HCT116 (cell line): Measurements from ENCODE around the gene USP36. TPM values are rescaled to one million over a fixed set of nuclear protein-coding genes. Genes with fewer than 3 reads are reported as not detected.

Experiments
- ATAC-seq: fragments of 200-7000 bp; cut with Tn5 transposase; 2 replicates; pipeline ENCODE4 v1.9.1; 2020; ENCODE audit warnings: mild to moderate bottlenecking, moderate library complexity
- BruUV-seq: library from RNA; stranded (reverse); fragments of 400-500 nt; replicated peaks from 2 replicates; lab custom pipeline; 2021; lab: Mats Ljungman, UMichigan
- CTCF ChIA-PET: fragments of 300-600 bp; sonication (Branson Sonifier 250); formaldehyde crosslinking; loops from one replicate; lab custom pipeline; 2021; ENCODE audit warnings: antibody characterized with exemption; lab: Charles Lee
- POLR2A ChIA-PET: fragments of 300-600, 350-600 bp; sonication (Branson Sonifier 250); formaldehyde crosslinking; loops from one replicate; lab custom pipeline; 2021; ENCODE audit warnings: antibody characterized with exemption; lab: Charles Lee
- RAD21 ChIA-PET, 2 experiments: fragments of 300-600 bp; sonication (Branson Sonifier 250); formaldehyde crosslinking; loops; one replicate each; lab custom pipeline; 2023; ENCODE audit warnings: low total read pairs in 2 of 2; ENCODE audit not compliant: uncharacterized antibody in 2 of 2, unreplicated experiment in 2 of 2, low non-redundant PET in 1 of 2; lab: Charles Lee
- DNase-seq: peaks from one replicate; pipeline ENCODE4 v3.0.0-alpha.2; 2010; ENCODE audit warnings: low read depth, low spot score
- H2AFZ ChIP-seq: fragments of 200-600 bp; shearing (Covaris generic), sonication (generic); 2 replicates; pipeline ENCODE4 v1.6.1; 2017; ENCODE audit warnings: low read depth, mixed run types, mixed read lengths, antibody characterized with exemption, low read length; ENCODE audit not compliant: poor library complexity, severe bottlenecking
- H3K27ac ChIP-seq: 2 replicates; pipeline ENCODE4 v1.5.1; 2012; ENCODE audit warnings: low read depth, low read length
- H3K27me3 ChIP-seq: fragments of 200-600 bp; sonication (generic); 2 replicates; pipeline ENCODE4 v1.6.1; 2016; ENCODE audit warnings: mixed run types, low read length, mixed read lengths; ENCODE audit not compliant: insufficient read depth
- H3K36me3 ChIP-seq, 2 experiments: fragments of 200-500 bp in 1 of 2; fragments of 200-600 bp in 1 of 2; sonication (Bioruptor generic) in 1 of 2; sonication (generic) in 1 of 2; 2 replicates each; pipeline versions ENCODE4 v1.5.1 to v1.6.1; 2014 to 2016; ENCODE audit warnings: low read length in 2 of 2, inconsistent platforms in 1 of 2, mixed read lengths in 1 of 2, mixed run types in 1 of 2; ENCODE audit not compliant: insufficient read depth in 2 of 2, control insufficient read depth in 1 of 2
- H3K4me1 ChIP-seq, 2 experiments: fragments of 200-600 bp in 1 of 2; sonication (generic) in 1 of 2; 2 replicates each; pipeline versions ENCODE4 v1.5.1 to v1.6.1; 2012 to 2017; ENCODE audit warnings: low read length in 2 of 2, inconsistent platforms in 1 of 2, mild to moderate bottlenecking in 1 of 2, mixed read lengths in 1 of 2, mixed run types in 1 of 2, moderate library complexity in 1 of 2; ENCODE audit not compliant: insufficient read depth in 2 of 2, control insufficient read depth in 1 of 2
- H3K4me2 ChIP-seq: fragments of 200-600 bp; sonication (generic); 2 replicates; pipeline ENCODE4 v1.6.1; 2017; ENCODE audit warnings: mixed run types, low read length, mixed read lengths
- H3K4me3 ChIP-seq, 2 experiments: fragments of 200-600 bp in 1 of 2; sonication (generic) in 1 of 2; replicated peaks in 1 of 2; 2 replicates each; pipeline ENCODE4 v1.5.1; 2011 to 2016; ENCODE audit warnings: low read length in 2 of 2, control low read depth in 1 of 2, low read depth in 1 of 2, mild to moderate bottlenecking in 1 of 2, mixed read lengths in 1 of 2, mixed run types in 1 of 2
- H3K79me2 ChIP-seq: fragments of 200-600 bp; sonication (generic); 2 replicates; pipeline ENCODE4 v1.6.1; 2017; ENCODE audit warnings: mild to moderate bottlenecking, mixed run types, low read length, moderate library complexity, mixed read lengths; ENCODE audit not compliant: insufficient read depth
- H3K9ac ChIP-seq: fragments of 200-600 bp; sonication (generic); 2 replicates; pipeline ENCODE4 v1.6.1; 2016; ENCODE audit warnings: low read length, mixed read lengths
- H3K9me2 ChIP-seq: fragments of 200-600 bp; sonication (generic), shearing (Covaris generic); 2 replicates; pipeline ENCODE4 v1.6.1; 2017; ENCODE audit warnings: mixed run types, mild to moderate bottlenecking, moderate library complexity; ENCODE audit not compliant: insufficient read depth
- H3K9me3 ChIP-seq, 2 experiments: fragments of 200-500 bp in 1 of 2; fragments of 200-600 bp in 1 of 2; sonication (Bioruptor generic) in 1 of 2; sonication (generic) in 1 of 2; 2 replicates each; pipeline ENCODE4 v1.6.1; 2014 to 2017; ENCODE audit warnings: low read length in 2 of 2, mixed read lengths in 2 of 2, inconsistent platforms in 1 of 2, low read depth in 1 of 2, mild to moderate bottlenecking in 1 of 2, mixed run types in 1 of 2, moderate library complexity in 1 of 2; ENCODE audit not compliant: control insufficient read depth in 1 of 2, insufficient read depth in 1 of 2
- H4K20me1 ChIP-seq: fragments of 200-600 bp; sonication (generic), shearing (Covaris generic); 2 replicates; pipeline ENCODE4 v1.6.1; 2017; ENCODE audit warnings: mixed run types, mild to moderate bottlenecking, moderate library complexity; ENCODE audit not compliant: insufficient read depth
- CEBPB ChIP-seq: IDR thresholded peaks from 2 replicates; pipeline ENCODE4 v1.6.1; 2012; ENCODE audit warnings: low read depth
- JUND ChIP-seq: IDR thresholded peaks from 2 replicates; pipeline ENCODE4 v1.6.1; 2012
- RAD21 ChIP-seq: IDR thresholded peaks from 2 replicates; pipeline ENCODE4 v1.6.1; 2012; ENCODE audit warnings: low read depth, mild to moderate bottlenecking
- SRF ChIP-seq: IDR thresholded peaks from 2 replicates; pipeline ENCODE4 v1.6.1; 2012; ENCODE audit warnings: low read depth
- intact Hi-C: fragments of 100-400 bp; cut with micrococcal nuclease; formaldehyde crosslinking; loops from 2 replicates; pipeline ENCODE4 v1.10.0; 2022
- total RNA-seq: library from RNA; stranded (reverse); gene quantifications from one replicate; pipeline ENCODE4 v1.2.1, GENCODE V29; 2021; ENCODE audit not compliant: unreplicated experiment

USP36 gene
- total RNA-seq, 1 experiment from 2014 or later, result 104 TPM

- intact Hi-C loops, result no loop called here
- H3K79me2 ChIP-seq, result peaks cover 79% of the 10 kb centered on the region; the same call in 1 of the 2 replicates
- DNase-seq (no peak), ATAC-seq (no peak)
- peaks cover 59 to 85% of the 10 kb centered on the region in 2 experiments for H3K36me3 ChIP-seq
- POLR2A ChIA-PET, result no interaction called here
- H3K9me2 ChIP-seq, result no peaks in the 10 kb centered on the region
- no peaks in the 10 kb centered on the region for H3K27me3 ChIP-seq
- no peak overlapping the region for H3K27ac ChIP-seq
- no peak overlapping the region for H2AFZ ChIP-seq
- no peak overlapping the region for H3K4me3 ChIP-seq
- no peak for TF ChIP-seq RAD21
- H3K4me1 ChIP-seq, result no peaks in the 10 kb centered on the region
- H3K9me3 ChIP-seq, result no peaks in the 10 kb centered on the region
- peaks cover 4% of the 10 kb centered on the region; the same call in 1 of the 2 replicates for H4K20me1 ChIP-seq
- RAD21 ChIA-PET, result no interaction called here
- no peak overlapping the region for H3K4me2 ChIP-seq
- CTCF ChIA-PET, result no interaction called here
- H3K9ac ChIP-seq, result no peak overlapping the region
- no TSS peak for BruUV-seq
Measured at GRCh38 chr17:78804777-78805176, 35.8 kb downstream of the USP36 start.

GRCh38 chr17:78803186-78803845 lies 37.3 kb downstream of the USP36 start:
- intact Hi-C loops, result no loop called here
- ATAC-seq, result no peak
- CTCF ChIA-PET, result no interaction called here
- TF ChIP-seq SRF (no peak), JUND (no peak), CEBPB (no peak)
- no peaks in the 10 kb centered on the region for H3K27me3 ChIP-seq
- no TSS peak for BruUV-seq
- RAD21 ChIA-PET, result interaction anchor here in 1 of 2 experiments (0.6 kb wide), 1 partner anchor 243 kb away, joined by 3 read pairs; no protein-coding TSS in a partner anchor
- no peaks in the 10 kb centered on the region for H3K9me2 ChIP-seq
- POLR2A ChIA-PET, result no interaction called here
- no peak for DNase-seq
- H3K79me2 ChIP-seq, result peaks cover 85% of the 10 kb centered on the region; the same call in 1 of the 2 replicates
- H3K4me3 ChIP-seq, result no peak overlapping the region
- H4K20me1 ChIP-seq, result peaks cover 16% of the 10 kb centered on the region; the same call in 1 of the 2 replicates
- H3K4me1 ChIP-seq, result no peaks in the 10 kb centered on the region
- no peak overlapping the region for H2AFZ ChIP-seq
- peaks cover 56 to 92% of the 10 kb centered on the region in 2 experiments for H3K36me3 ChIP-seq
- no peak overlapping the region for H3K27ac ChIP-seq
- no peak overlapping the region for H3K4me2 ChIP-seq
- H3K9ac ChIP-seq, result no peak overlapping the region
- H3K9me3 ChIP-seq, result no peaks in the 10 kb centered on the region
